SW480 (cell line): Measurements from ENCODE around the gene SERPINB5.
A peak's percentile ranks its signal among the peaks of the same experiment; 100 is the strongest.
"Not testable (repeated sequence)": the region's sequence is repeated elsewhere in the genome, so short reads cannot be mapped to it uniquely, and the experiment has no call there.

ENCODE experiments used
- DNase-seq: peaks from one replicate; pipeline ENCODE4 v3.0.0-alpha.2; 2016; ENCODE audit warnings: low spot score

The SERPINB5 gene

GRCh38 chr18:63476668-63477067 is at the start of gene SERPINB5:
SERPINB5 (plus strand) TSS chr18:63476958; CDS start chr18:63484429, 7,471 bp downstream.
- DNase-seq, result peak; percentile 77

GRCh38 chr18:63427558-63427957 is 49.2 kb upstream of the SERPINB5 start:
- peak; percentile 40 for DNase-seq

- DNase-seq, result no peak
These were observed 46.2 kb upstream of the SERPINB5 start for GRCh38 chr18:63430526-63430925.

- no peak for DNase-seq
These were observed 45.6 kb upstream of the SERPINB5 start for GRCh38 chr18:63431180-63431579.

GRCh38 chr18:63433334-63433866 is 43.4 kb upstream of the SERPINB5 start:
- DNase-seq, result no peak

- DNase-seq, result no peak
These were observed 38.6 kb upstream of the SERPINB5 start for GRCh38 chr18:63438181-63438580.

- DNase-seq, result peak; percentile 50
These were observed 37.4 kb upstream of the SERPINB5 start for GRCh38 chr18:63439334-63439733.

GRCh38 chr18:63440219-63440618 is 36.5 kb upstream of the SERPINB5 start:
- DNase-seq, result no peak

GRCh38 chr18:63440881-63441280 is 35.9 kb upstream of the SERPINB5 start:
- DNase-seq, result no peak

GRCh38 chr18:63443829-63444228 is 32.9 kb upstream of the SERPINB5 start:
- DNase-seq, result no peak

- DNase-seq, result no peak
These were observed 32.2 kb upstream of the SERPINB5 start for GRCh38 chr18:63444580-63444979.

- no peak for DNase-seq
These were observed 31.7 kb upstream of the SERPINB5 start for GRCh38 chr18:63445037-63445436.

GRCh38 chr18:63446266-63446665 is 30.5 kb upstream of the SERPINB5 start:
- DNase-seq, result no peak

GRCh38 chr18:63447066-63447465 is 29.7 kb upstream of the SERPINB5 start:
- DNase-seq, result no peak

GRCh38 chr18:63449426-63449825 is 27.3 kb upstream of the SERPINB5 start:
- DNase-seq, result no peak

- no peak for DNase-seq
These were observed 24.7 kb upstream of the SERPINB5 start for GRCh38 chr18:63451799-63452660.

- DNase-seq, result not testable (repeated sequence)
These were observed 24.0 kb upstream of the SERPINB5 start for GRCh38 chr18:63452751-63453150.

- DNase-seq, result no peak
These were observed 22.3 kb upstream of the SERPINB5 start for GRCh38 chr18:63454497-63454896.

- no peak for DNase-seq
These were observed 18.8 kb upstream of the SERPINB5 start for GRCh38 chr18:63457977-63458376.

- DNase-seq, result no peak
These were observed 16.3 kb upstream of the SERPINB5 start for GRCh38 chr18:63460414-63460813.

- no peak for DNase-seq
These were observed 12.3 kb upstream of the SERPINB5 start for GRCh38 chr18:63464434-63464833.

- DNase-seq, result no peak
These were observed 11.7 kb upstream of the SERPINB5 start for GRCh38 chr18:63465059-63465458.

- no peak for DNase-seq
These were observed 9.1 kb upstream of the SERPINB5 start for GRCh38 chr18:63467699-63468098.

- DNase-seq, result no peak
These were observed 8.2 kb upstream of the SERPINB5 start for GRCh38 chr18:63468575-63468974.
